Gastroesophageal sphincter (tissue), 3 donors: Measurements from ENCODE around the gene LHFPL5.

Source experiments
- CTCF ChIP-seq, 4 experiments: fragments of 200-600 bp in 2 of 4; fragments of 450-650 bp in 2 of 4; sonication (generic) in 1 of 4; IDR thresholded peaks; one replicate each; pipeline ENCODE4 v1.5.1; 2017 to 2019; ENCODE audit warnings: antibody characterized with exemption in 4 of 4, mild to moderate bottlenecking in 2 of 4, moderate library complexity in 2 of 4
- POLR2A ChIP-seq, 2 donors: fragments of 450-650 bp; IDR thresholded peaks; one replicate each; pipeline ENCODE4 v1.6.1; 2017; ENCODE audit warnings: antibody characterized with exemption in 2 of 2, mild to moderate bottlenecking in 2 of 2, moderate library complexity in 1 of 2

- TF ChIP-seq CTCF (IDR thresholded peaks at IDR 0.05), result no peak
- no peak for TF ChIP-seq POLR2A (IDR thresholded peaks at IDR 0.05)
These were observed 6.4 kb upstream of the LHFPL5 start for GRCh38 chr6:35798706-35799105.
